AG09309 (cell line): ENCODE data around the gene AKR1A1.

Experiments
- DNase-seq: peaks from one replicate; pipeline ENCODE4 v3.0.0-alpha.2; 2010; ENCODE audit warnings: low read depth
- H3K4me3 ChIP-seq: 2 replicates; pipeline ENCODE4 v1.5.1; 2011; ENCODE audit warnings: mild to moderate bottlenecking, low read depth, low read length, moderate library complexity; ENCODE audit not compliant: control insufficient read depth
- TF ChIP-seq, protein P1 (sequence below): IDR thresholded peaks from 2 replicates; pipeline ENCODE4 v1.5.1; 2011; ENCODE audit warnings: mild to moderate bottlenecking, low read depth, low read length, inconsistent platforms; ENCODE audit not compliant: insufficient read depth, control insufficient read depth; ENCODE audit errors: missing control alignments

Gene AKR1A1

DNA sequence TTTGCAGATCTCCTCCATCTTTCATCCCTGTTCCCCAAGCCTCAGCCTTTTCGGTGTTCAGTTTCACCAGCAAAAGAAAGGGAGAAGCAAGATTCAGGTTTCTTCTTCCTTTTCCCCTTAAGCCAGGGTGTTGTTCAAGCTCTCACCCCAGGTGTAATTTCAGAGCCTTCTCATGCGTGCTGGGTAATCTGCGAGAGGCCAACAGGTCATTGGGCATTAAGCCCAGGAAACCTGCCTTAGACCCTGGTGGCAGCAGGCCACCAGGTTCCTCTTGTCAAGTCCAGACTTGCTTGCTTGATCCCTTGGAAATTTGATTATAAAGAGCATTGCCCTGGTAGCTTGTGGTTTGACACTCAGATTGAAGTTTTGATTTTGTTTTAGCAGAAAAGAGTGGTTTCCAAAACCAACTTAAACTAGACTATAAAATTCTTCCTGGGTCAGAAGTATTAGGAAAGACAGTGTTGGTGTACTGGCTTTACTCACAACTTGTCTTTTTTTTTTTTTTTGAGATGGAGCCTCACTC lies 6.9 kb downstream of the AKR1A1 start:
- TF ChIP-seq, protein P1, sequence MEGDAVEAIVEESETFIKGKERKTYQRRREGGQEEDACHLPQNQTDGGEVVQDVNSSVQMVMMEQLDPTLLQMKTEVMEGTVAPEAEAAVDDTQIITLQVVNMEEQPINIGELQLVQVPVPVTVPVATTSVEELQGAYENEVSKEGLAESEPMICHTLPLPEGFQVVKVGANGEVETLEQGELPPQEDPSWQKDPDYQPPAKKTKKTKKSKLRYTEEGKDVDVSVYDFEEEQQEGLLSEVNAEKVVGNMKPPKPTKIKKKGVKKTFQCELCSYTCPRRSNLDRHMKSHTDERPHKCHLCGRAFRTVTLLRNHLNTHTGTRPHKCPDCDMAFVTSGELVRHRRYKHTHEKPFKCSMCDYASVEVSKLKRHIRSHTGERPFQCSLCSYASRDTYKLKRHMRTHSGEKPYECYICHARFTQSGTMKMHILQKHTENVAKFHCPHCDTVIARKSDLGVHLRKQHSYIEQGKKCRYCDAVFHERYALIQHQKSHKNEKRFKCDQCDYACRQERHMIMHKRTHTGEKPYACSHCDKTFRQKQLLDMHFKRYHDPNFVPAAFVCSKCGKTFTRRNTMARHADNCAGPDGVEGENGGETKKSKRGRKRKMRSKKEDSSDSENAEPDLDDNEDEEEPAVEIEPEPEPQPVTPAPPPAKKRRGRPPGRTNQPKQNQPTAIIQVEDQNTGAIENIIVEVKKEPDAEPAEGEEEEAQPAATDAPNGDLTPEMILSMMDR: no peak

DNA sequence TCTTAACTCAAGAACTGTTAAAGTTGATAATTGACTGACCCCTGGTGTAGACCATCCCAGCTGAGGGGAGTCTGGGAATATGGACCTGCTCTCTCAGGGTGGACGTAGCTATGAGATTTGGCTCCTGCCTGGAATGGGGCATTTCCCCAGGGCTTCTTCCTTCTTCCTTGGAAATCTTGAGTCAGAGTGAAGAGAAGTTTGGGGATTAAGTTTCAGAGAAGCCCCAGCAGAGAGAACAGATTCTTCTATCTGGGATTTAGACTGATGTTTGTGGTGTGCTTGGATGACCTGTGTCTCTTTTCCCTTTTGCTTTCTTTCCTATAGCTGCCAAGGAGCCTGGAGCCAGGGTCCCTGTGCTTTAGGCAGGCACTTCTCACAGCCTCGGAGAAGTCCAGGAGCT lies 13.2 kb downstream of the AKR1A1 start:
- TF ChIP-seq, protein P1: no peak
- no peak overlapping the region for H3K4me3 ChIP-seq
- no peak for DNase-seq

More for the DNA sequence above, 6.9 kb downstream of the AKR1A1 start:
- no peak overlapping the region for H3K4me3 ChIP-seq
- no peak for DNase-seq

- TF ChIP-seq, protein P1: no peak
- no peak overlapping the region for H3K4me3 ChIP-seq
- no peak for DNase-seq
These were observed 16.1 kb downstream of the AKR1A1 start for GRCh38 chr1:45566722-45567121.

DNA sequence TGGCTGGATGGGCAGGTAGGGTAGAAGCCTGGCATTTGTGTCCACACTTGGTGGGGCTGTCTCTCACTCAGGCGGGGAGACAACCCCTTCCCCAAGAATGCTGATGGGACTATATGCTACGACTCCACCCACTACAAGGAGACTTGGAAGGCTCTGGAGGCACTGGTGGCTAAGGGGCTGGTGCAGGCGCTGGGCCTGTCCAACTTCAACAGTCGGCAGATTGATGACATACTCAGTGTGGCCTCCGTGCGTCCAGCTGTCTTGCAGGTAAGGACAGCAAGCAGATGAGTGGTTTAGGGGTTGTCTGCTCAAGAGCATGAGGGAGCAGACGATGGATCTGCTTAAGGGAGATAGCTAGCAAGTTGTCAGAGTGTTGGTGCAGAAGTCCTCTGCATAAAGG lies 17.3 kb downstream of the AKR1A1 start:
- no peak for DNase-seq
- TF ChIP-seq, protein P1: no peak

DNA sequence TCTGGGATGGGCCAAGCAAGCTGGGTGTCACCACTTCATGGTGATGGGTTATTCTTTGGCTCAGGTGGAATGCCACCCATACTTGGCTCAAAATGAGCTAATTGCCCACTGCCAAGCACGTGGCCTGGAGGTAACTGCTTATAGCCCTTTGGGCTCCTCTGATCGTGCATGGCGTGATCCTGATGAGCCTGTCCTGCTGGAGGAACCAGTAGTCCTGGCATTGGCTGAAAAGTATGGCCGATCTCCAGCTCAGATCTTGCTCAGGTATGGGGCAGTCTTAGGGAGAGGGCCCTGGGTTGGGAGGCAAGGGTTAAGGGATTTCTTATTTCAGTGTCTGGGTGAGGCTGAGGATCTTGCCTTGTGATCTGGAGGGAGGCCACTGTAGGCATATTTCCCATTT lies 17.8 kb downstream of the AKR1A1 start:
- no peak for DNase-seq
- TF ChIP-seq, protein P1: no peak
- H3K4me3 ChIP-seq: no peak overlapping the region

More for the DNA sequence above, 17.3 kb downstream of the AKR1A1 start:
- H3K4me3 ChIP-seq: no peak overlapping the region

- TF ChIP-seq, protein P1: no peak
- no peak overlapping the region for H3K4me3 ChIP-seq
- no peak for DNase-seq
These were observed 18.9 kb downstream of the AKR1A1 start for GRCh38 chr1:45569571-45569961.
